GM18502 (cell line): ENCODE data around the gene BMPR1A.
"Not testable (repeated sequence)": the region's sequence is repeated elsewhere in the genome, so short reads cannot be mapped to it uniquely, and the experiment has no call there.

Experiments
- ATAC-seq: cut with Tn5 transposase; IDR thresholded peaks from one replicate; pipeline ENCODE4 v1.9.1; 2021; ENCODE audit warnings: mild to moderate bottlenecking; ENCODE audit not compliant: unreplicated experiment, poor library complexity

Gene BMPR1A

DNA sequence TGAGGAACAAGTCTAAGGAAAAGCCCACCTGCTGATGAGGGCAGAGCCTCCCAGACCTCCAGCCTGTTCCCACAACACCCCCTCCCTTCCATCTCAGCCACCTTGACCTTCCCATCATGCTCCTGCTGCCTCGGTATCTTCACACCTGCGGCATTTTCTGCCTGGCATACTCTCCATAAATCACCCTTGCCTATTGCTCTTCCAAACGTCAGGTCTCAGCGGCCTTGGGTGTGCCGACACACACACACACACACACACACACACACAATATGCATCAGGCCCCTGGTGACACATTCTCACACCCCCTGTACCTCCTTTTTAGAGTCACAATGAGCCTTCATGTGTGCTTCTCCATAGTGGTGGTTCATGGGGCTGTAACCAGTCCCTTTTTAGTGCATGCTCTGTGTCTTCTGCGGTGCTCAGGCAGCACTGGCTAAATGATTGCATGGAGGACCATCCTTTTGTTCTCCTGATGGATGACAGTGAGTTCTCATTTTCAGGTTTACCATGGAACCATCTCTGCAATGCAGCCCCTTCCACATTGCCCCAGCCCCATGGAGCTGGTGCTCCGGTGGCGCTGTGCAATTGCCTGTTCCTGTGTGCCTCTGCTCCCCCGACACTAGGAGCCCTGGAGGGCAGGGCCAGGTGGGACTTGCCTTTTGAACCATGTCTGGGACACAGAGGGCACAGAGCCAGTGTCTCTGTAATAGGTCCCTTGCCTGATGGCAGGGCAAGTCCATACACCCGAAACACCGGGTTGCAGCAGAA, 216.4 kb downstream of the BMPR1A start:
- ATAC-seq: no peak

- ATAC-seq: no peak
These were observed 218.1 kb downstream of the BMPR1A start for GRCh38 chr10:86974484-86974883.

GRCh38 chr10:86976362-86977056, 220.1 kb downstream of the BMPR1A start:
- ATAC-seq: no peak

GRCh38 chr10:86978457-86978856, 222.0 kb downstream of the BMPR1A start:
- not testable (repeated sequence) for ATAC-seq

DNA sequence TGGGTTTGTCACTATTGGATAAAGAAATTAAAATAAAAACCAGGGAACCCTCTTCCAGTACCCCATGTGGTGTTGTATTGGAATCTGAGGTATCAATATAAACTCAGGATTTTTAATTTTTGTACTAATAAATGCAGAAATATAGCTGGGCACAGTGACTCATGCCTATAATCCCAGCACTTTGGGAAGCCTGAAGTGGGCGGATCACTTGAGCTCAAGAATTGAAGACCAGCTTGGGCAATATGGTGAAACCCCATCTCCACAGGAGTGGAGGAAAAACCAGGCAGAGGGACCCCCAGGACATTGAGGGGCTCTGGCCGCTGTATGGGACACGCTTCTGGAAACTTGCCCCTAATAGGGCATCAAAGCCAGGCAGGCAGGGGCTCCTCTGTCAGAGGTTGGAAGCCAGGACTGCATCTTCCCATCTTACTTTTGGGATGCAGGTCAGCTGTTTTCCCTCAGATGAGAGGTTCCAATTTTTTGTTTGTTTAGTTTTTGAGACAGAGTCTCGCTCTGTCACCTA, 222.9 kb downstream of the BMPR1A start:
- ATAC-seq: no peak

GRCh38 chr10:86979977-86980448, 223.6 kb downstream of the BMPR1A start:
- ATAC-seq: no peak

GRCh38 chr10:86981020-86981419, 224.6 kb downstream of the BMPR1A start:
- not testable (repeated sequence) for ATAC-seq

GRCh38 chr10:86981716-86982115, 225.3 kb downstream of the BMPR1A start:
- no peak for ATAC-seq
